HCEC 1CT (cell line): ENCODE measurements around the gene PRPF8.

Source experiments
- DNase-seq: peaks from one replicate; pipeline ENCODE4 v3.0.0-alpha.2; 2017

PRPF8 gene

GRCh38 chr17:1684378-1685189, at the start of gene PRPF8:
PRPF8 (minus strand) TSS chr17:1684867; CDS start chr17:1684571, 296 bp downstream.
- peak; percentile 97 for DNase-seq

- DNase-seq, result no peak
Observed at GRCh38 chr17:1733759-1734158, 49.1 kb upstream of the PRPF8 start.

- DNase-seq, result no peak
Observed at GRCh38 chr17:1732833-1733321, 48.2 kb upstream of the PRPF8 start.

GRCh38 chr17:1732241-1732832, 47.7 kb upstream of the PRPF8 start:
- DNase-seq, result no peak

- no peak for DNase-seq
Observed at GRCh38 chr17:1731194-1731506, 46.5 kb upstream of the PRPF8 start.

- DNase-seq, result peak; percentile 82
Observed at GRCh38 chr17:1730326-1731193, 45.9 kb upstream of the PRPF8 start.

GRCh38 chr17:1729966-1730325, 45.3 kb upstream of the PRPF8 start:
- no peak for DNase-seq

- DNase-seq, result no peak
Observed at GRCh38 chr17:1727876-1728630, 43.4 kb upstream of the PRPF8 start.

- no peak for DNase-seq
Observed at GRCh38 chr17:1727258-1727789, 42.7 kb upstream of the PRPF8 start.

- no peak for DNase-seq
Observed at GRCh38 chr17:1726626-1727257, 42.1 kb upstream of the PRPF8 start.

GRCh38 chr17:1725642-1726511, 41.2 kb upstream of the PRPF8 start:
- DNase-seq, result no peak

- DNase-seq, result no peak
Observed at GRCh38 chr17:1724869-1725641, 40.4 kb upstream of the PRPF8 start.

- peak; percentile 87 for DNase-seq
Observed at GRCh38 chr17:1724351-1724868, 39.7 kb upstream of the PRPF8 start, which contains the start of gene WDR81. WDR81 (plus strand) TSS chr17:1724704; CDS start chr17:1724960, 256 bp downstream.

- DNase-seq, result peak; percentile 71
Observed at GRCh38 chr17:1722022-1722421, 37.4 kb upstream of the PRPF8 start.

- DNase-seq, result peak; percentile 26
Observed at GRCh38 chr17:1720856-1721386, 36.3 kb upstream of the PRPF8 start.

GRCh38 chr17:1718362-1719165, 33.9 kb upstream of the PRPF8 start:
- no peak for DNase-seq

GRCh38 chr17:1716912-1717695, 32.4 kb upstream of the PRPF8 start:
- peak; percentile 99 for DNase-seq
